Measurements from ENCODE around the gene CALML3. TPM values are rescaled to one million over a fixed set of nuclear protein-coding genes. Genes with fewer than 3 reads are reported as not detected.
"Not testable (repeated sequence)": the region's sequence is repeated elsewhere in the genome, so short reads cannot be mapped to it uniquely, and the experiment has no call there.

Gene CALML3
- not detected in 2 replicates for total RNA-seq (ENCODE audit: low replicate concordance)
- long read RNA-seq, result 0 reads

DNA sequence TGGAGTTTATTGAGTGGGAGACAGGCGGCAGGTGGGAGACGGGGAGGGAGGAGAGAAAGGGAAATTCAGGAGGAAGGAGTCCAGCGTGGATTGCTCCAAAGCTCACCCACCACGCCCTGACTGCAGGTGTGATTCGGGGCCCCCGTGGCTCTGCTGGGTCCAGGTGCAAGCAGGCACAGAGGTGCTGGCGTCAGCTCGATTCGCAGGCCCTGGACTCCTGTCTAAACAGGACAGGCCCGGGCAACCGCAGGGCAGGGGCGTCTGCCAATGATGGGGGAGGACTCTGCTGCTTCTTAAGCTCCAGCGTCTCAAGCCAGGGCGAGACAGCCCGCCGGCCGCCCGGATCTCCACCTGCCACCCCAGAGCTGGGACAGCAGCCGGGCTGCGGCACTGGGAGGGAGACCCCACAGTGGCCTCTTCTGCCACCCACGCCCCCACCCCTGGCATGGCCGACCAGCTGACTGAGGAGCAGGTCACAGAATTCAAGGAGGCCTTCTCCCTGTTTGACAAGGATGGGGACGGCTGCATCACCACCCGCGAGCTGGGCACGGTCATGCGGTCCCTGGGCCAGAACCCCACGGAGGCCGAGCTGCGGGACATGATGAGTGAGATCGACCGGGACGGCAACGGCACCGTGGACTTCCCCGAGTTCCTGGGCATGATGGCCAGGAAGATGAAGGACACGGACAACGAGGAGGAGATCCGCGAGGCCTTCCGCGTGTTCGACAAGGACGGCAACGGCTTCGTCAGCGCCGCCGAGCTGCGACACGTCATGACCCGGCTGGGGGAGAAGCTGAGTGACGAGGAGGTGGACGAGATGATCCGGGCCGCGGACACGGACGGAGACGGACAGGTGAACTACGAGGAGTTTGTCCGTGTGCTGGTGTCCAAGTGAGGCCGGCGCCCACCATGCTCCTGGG lies at the start of gene CALML3:
TSS of gene CALML3 (plus strand) at position 321 of the 920 bp plus-strand sequence. CDS start at position 446, 125 bp downstream.
- peaks cover 13% of the 10 kb centered on the region for H3K4me1 Mint-ChIP-seq (ENCODE audit: unreplicated experiment)
- H3K27ac Mint-ChIP-seq, result no peak within 1 kb of the TSS
- H3K9me3 Mint-ChIP-seq, result no peaks in the 10 kb centered on the region
- no peak for TF ChIP-seq CTCF (conservative IDR thresholded peaks at IDR 0.05)
- H3K4me3 Mint-ChIP-seq, result no peak within 1 kb of the TSS
- no peaks in the 10 kb centered on the region for H3K27me3 Mint-ChIP-seq
- DNase-seq (ENCODE audit: extremely low spot score, unreplicated experiment), result no peak
- H3K36me3 Mint-ChIP-seq, result no peaks in the 10 kb centered on the region

- H3K27me3 Mint-ChIP-seq; H3K36me3 Mint-ChIP-seq; H3K27ac Mint-ChIP-seq; H3K4me3 Mint-ChIP-seq; H3K9me3 Mint-ChIP-seq; DNase-seq (ENCODE audit: extremely low spot score, unreplicated experiment): not testable (repeated sequence)
- peaks cover 14% of the 10 kb centered on the region for H3K4me1 Mint-ChIP-seq (ENCODE audit: unreplicated experiment)
Observed at GRCh38 chr10:5475088-5475487, 49.7 kb upstream of the CALML3 start.

DNA sequence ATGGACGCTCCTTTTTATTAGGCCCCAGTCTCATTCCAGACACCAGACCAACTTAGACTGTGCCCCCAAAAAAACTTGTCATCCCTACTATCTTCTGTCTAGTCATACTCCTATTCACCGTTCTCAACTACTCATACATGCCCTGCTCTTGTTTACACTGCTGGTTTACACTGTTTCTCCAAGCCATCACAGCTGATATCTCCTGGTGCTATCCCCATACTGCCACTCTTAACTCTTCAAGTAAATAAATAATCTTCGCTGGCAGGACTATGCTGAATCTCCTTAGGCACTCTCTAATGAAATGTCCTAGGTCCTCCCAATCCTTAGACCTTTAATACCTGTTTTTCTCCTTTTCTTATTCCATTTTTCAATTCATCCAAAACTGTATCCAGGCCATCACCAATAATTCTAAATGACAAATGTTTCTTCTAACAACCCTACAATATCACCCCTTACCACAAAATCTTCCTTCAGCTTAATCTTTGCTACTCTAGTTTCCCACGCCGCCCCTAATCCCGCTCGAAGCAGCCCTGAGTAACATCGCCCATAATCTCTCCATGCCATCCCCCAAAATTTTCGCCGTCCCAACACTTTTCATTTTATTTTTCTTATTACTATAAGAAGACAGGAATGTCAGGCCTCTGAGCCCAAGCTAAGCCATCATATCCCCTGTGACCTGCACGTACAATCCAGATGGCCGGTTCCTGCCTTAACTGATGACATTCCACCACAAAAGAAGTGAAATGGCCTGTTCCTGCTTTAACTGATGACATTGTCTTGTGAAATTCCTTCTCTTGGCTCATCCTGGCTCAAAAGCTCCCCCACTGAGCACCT lies 48.6 kb upstream of the CALML3 start:
- not testable (repeated sequence) for H3K27ac Mint-ChIP-seq; H3K4me3 Mint-ChIP-seq; DNase-seq (ENCODE audit: extremely low spot score, unreplicated experiment); H3K9me3 Mint-ChIP-seq; H3K27me3 Mint-ChIP-seq; H3K36me3 Mint-ChIP-seq
- peaks cover 17% of the 10 kb centered on the region for H3K4me1 Mint-ChIP-seq (ENCODE audit: unreplicated experiment)

DNA sequence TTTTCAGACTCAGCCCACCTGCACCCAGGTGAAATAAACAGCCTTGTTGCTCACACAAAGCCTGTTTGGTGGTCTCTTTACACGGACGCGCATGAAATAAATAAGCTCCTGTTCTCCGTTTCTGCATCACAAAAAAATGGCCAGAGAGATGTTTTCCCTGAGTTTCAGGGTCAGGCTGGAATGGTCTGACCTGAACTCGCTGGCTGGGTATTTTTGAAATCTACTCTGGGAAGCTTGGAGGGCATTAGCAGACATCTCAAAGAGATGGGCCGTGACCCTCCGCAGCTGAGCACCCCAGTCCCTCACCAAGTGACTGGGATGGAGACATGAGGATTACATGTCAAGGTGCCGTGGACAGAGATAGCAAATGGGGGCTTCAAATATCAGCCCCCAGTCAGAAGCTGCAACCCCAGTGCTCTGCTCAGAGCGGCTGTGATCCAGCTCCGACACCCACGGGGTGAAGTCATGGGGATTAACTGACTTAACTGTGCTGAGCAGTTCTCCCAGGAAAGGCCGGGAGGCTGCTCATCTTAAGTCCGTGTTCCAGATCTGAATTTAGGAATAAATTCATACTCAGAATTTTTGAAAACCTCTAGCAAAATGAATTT lies 47.7 kb upstream of the CALML3 start:
- Mint-ChIP-seq H3K27ac (no peak overlapping the region), H3K4me1 (ENCODE audit: unreplicated experiment) (peaks cover 18% of the 10 kb centered on the region), H3K4me3 (no peak overlapping the region), H3K27me3 (no peaks in the 10 kb centered on the region), H3K9me3 (no peaks in the 10 kb centered on the region), H3K36me3 (no peaks in the 10 kb centered on the region)
- no peak for TF ChIP-seq CTCF (conservative IDR thresholded peaks at IDR 0.05)
- no peak for DNase-seq (ENCODE audit: extremely low spot score, unreplicated experiment)

DNA sequence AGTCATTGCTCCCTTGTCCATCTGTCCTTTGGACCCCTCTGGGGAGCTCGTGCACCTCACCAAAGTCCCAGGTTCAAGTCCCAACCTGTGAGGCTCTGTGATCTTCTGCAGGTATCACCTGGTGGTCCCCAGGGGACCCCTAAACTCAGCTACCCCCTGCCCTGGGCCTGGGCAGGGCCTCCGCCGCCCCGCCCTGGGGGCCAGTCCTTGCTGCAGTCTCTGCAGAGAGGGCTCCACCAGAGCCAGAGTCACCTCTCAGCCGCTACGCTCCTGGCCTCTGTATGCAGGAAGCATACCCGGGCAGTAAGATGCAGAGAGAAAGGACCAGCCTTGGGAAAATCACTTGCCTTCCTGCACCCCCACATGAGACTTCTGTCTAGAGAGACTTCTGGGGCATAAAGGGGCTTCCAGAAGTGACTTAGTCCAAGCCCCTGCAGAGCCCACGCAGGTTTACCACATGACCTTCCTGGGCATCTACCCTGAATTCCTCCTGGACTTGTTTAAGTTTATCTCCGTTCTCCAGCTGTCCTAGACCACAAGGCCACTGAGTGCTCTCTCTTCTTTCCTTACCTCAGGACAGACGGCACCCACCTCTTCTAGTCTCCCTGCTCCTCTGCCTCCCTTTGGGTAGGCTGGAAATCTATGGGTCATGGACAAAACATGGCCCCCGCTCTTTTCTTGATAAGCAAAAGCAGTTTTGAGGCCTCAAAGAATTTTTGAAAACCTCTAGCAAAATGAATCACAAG lies 46.6 kb upstream of the CALML3 start:
- DNase-seq (ENCODE audit: extremely low spot score, unreplicated experiment), result peak; percentile 54
- no peaks in the 10 kb centered on the region for H3K36me3 Mint-ChIP-seq
- H3K4me1 Mint-ChIP-seq (ENCODE audit: unreplicated experiment), result peaks cover 13% of the 10 kb centered on the region
- no peaks in the 10 kb centered on the region for H3K27me3 Mint-ChIP-seq
- no peak overlapping the region for H3K27ac Mint-ChIP-seq
- no peak overlapping the region for H3K4me3 Mint-ChIP-seq
- no peak for TF ChIP-seq CTCF (conservative IDR thresholded peaks at IDR 0.05)
- H3K9me3 Mint-ChIP-seq, result no peaks in the 10 kb centered on the region
